ENCODE data around the gene HCLS1.
A peak's percentile ranks its signal among the peaks of the same experiment; 100 is the strongest.
"Not testable (repeated sequence)": the region's sequence is repeated elsewhere in the genome, so short reads cannot be mapped to it uniquely, and the experiment has no call there.

HCLS1 gene, protein sequence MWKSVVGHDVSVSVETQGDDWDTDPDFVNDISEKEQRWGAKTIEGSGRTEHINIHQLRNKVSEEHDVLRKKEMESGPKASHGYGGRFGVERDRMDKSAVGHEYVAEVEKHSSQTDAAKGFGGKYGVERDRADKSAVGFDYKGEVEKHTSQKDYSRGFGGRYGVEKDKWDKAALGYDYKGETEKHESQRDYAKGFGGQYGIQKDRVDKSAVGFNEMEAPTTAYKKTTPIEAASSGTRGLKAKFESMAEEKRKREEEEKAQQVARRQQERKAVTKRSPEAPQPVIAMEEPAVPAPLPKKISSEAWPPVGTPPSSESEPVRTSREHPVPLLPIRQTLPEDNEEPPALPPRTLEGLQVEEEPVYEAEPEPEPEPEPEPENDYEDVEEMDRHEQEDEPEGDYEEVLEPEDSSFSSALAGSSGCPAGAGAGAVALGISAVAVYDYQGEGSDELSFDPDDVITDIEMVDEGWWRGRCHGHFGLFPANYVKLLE

DNA sequence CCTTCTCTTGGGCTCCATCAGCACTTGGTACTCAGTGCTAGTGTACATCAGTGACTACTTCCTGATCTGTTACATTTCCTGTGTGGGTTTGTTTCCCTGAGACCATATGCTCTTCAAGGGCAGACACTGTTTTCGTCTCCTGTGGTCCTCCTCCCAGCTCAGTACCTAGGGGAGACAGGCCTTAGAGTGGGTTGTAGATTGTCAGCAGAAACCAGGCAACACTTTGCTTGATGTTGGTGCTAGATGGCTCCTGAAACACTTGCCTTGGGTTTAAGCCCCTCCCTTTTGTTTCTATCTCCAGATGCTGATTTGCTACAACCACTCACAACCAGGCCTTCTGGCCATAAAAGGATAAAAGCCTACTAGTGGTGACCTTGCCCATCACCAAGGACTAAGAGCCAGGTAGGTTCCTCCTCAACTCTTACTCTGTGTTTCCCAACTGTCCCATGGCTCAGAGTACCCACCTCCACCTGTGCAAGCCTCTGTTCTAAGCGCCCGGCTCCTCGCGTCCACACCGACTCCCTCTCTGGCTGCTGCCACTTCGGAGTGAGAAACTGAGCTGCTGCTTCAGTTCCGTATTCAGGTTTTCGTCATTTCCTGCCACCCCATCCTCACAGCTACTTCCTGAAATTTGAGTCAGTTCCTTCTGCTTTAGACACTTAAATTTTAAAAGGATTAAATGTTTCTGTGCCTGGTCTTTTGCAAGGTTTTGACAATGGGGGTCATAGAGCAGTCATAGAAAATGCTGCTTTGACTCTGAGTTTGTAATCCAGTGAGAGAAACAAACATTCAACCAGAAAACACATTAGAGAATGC is at the start of gene HCLS1:
TSS of gene HCLS1 (minus strand) at position 548 of the 816 bp plus-strand sequence. CDS start 2,556 bp downstream, outside the sequence.
- Mint-ChIP-seq H3K27ac (peak within 1 kb of the TSS; percentile 98), H3K36me3 (ENCODE audit: low read depth) (peaks cover 91% of the 10 kb centered on the region), H3K9me3 (no peaks in the 10 kb centered on the region), H3K4me3 (peak within 1 kb of the TSS; percentile 89), H3K27me3 (no peaks in the 10 kb centered on the region), H3K4me1 (ENCODE audit: low read depth) (peaks cover 70% of the 10 kb centered on the region)
- intact Hi-C loops (cut with micrococcal nuclease): loop anchor here (2.0 kb wide), 2 partner anchors 88 to 114 kb away; partner anchors contain the start of gene GOLGB1

- H3K4me3 Mint-ChIP-seq: no peak overlapping the region
- peaks cover 74% of the 10 kb centered on the region for H3K36me3 Mint-ChIP-seq (ENCODE audit: low read depth)
These were observed 49.6 kb upstream of the HCLS1 start for GRCh38 chr3:121710347-121710746.

DNA sequence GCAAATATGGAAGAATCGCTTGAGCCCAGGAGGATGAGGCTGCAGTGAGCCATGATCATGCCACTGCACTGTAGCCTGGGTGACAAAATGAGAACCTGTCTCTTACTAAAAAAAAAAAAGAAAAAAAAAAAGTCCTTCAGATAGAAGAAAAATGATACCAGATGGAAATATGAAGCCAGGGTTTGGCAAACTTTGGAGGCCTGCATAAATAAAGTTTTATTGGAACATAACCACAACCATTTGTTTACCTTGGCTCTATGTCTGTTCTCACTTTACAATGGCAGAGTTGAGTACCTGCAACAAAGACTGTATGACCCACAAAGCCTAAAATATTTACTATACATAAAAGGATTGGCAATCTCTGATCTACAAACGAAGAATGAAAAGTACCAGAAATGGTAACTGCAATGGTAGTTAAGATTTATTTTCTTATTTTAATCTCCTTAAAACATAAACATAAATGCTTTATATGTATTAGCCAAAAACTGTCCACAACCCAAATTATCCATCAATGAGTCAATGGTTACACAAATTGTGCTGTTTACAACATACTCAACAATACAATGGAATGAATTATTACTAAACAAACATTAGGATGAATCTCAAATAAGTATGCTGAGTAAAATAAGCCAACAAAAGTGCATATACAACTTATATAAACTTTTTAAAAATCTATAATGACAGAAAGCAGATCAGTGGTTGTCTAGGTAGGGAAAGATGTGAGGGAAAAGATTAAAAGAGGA is 47.0 kb upstream of the HCLS1 start:
- Mint-ChIP-seq H3K27me3 (no peaks in the 10 kb centered on the region), H3K36me3 (ENCODE audit: low read depth) (peaks cover 79% of the 10 kb centered on the region), H3K4me1 (ENCODE audit: low read depth) (no peaks in the 10 kb centered on the region), H3K9me3 (peaks cover 7% of the 10 kb centered on the region), H3K27ac (no peak overlapping the region), H3K4me3 (no peak overlapping the region)
- intact Hi-C loops (cut with micrococcal nuclease): no loop called here

More at GRCh38 chr3:121710347-121710746, 49.6 kb upstream of the HCLS1 start:
- intact Hi-C loops (cut with micrococcal nuclease): no loop called here
- Mint-ChIP-seq H3K27me3 (no peaks in the 10 kb centered on the region), H3K4me1 (ENCODE audit: low read depth) (no peaks in the 10 kb centered on the region), H3K9me3 (no peaks in the 10 kb centered on the region), H3K27ac (no peak overlapping the region)

DNA sequence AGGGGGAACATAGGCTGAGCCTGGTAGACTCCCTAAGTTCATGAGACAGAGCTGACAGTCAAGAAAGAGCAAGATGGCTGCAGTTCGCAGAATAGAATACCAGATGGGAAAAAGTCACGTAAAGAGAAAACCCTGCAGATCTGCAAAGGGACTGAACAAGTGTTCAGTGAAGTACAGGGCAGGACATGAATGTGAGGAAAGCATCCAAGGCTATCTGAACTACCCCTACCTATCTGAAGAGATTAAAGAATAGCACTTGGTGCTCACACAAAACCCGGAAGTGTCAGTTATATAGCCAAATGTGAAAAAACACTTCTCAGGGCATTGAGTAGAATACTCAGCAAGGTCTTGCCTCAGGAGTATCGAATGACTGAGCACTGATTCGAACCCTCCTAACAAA is 44.8 kb upstream of the HCLS1 start:
- Mint-ChIP-seq H3K27ac (no peak overlapping the region), H3K4me3 (no peak overlapping the region), H3K4me1 (ENCODE audit: low read depth) (no peaks in the 10 kb centered on the region), H3K36me3 (ENCODE audit: low read depth) (peaks cover 90% of the 10 kb centered on the region), H3K9me3 (peaks cover 7% of the 10 kb centered on the region), H3K27me3 (no peaks in the 10 kb centered on the region)
- intact Hi-C loops (cut with micrococcal nuclease): no loop called here

DNA sequence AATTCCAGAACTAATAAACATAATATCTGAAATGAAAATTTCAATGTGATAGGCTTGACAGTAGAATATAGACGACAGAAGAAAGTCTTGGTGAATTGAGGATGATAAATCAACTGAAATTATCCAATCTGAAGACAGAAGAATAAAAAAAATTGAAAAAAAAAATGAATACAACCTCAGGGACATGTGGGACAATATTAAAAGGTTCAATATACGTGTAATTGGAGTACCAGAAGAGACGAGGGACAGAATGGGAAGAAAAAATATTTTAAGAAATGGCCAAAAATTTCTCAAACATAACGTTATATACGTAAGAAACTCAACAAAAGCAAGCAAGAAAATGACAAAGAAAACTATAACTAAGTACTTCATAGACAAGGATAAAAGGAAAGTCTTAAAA is 43.3 kb upstream of the HCLS1 start:
- H3K9me3 Mint-ChIP-seq: peaks cover 7% of the 10 kb centered on the region
- H3K4me1 Mint-ChIP-seq (ENCODE audit: low read depth): no peaks in the 10 kb centered on the region
- H3K4me3 Mint-ChIP-seq: no peak overlapping the region
- peaks cover 85% of the 10 kb centered on the region for H3K36me3 Mint-ChIP-seq (ENCODE audit: low read depth)
- intact Hi-C loops (cut with micrococcal nuclease): no loop called here
- no peak overlapping the region for H3K27ac Mint-ChIP-seq
- no peaks in the 10 kb centered on the region for H3K27me3 Mint-ChIP-seq

DNA sequence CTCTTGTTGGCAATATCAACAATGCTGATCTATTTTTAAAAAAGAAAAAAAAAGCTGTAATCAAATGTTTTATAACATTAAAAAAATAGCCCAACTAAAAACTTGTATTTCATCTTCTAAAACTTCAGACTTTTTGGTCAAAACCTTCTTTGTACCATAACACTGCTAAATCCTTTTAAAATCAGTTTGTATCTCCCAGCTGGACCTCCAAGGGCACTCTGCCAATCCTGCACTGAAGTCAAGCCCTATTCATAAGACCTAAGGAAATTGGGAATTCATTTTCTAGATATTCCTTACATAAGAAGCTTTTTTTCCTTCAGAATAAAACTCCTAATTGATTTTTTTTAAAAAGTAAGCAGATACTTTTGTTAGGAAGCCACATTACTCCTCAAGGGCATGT is 38.2 kb upstream of the HCLS1 start:
- Mint-ChIP-seq H3K36me3 (ENCODE audit: low read depth) (peaks cover 36% of the 10 kb centered on the region), H3K27ac (no peak overlapping the region), H3K4me3 (no peak overlapping the region), H3K4me1 (ENCODE audit: low read depth) (no peaks in the 10 kb centered on the region), H3K27me3 (no peaks in the 10 kb centered on the region), H3K9me3 (peaks cover 3% of the 10 kb centered on the region)
- intact Hi-C loops (cut with micrococcal nuclease): no loop called here

DNA sequence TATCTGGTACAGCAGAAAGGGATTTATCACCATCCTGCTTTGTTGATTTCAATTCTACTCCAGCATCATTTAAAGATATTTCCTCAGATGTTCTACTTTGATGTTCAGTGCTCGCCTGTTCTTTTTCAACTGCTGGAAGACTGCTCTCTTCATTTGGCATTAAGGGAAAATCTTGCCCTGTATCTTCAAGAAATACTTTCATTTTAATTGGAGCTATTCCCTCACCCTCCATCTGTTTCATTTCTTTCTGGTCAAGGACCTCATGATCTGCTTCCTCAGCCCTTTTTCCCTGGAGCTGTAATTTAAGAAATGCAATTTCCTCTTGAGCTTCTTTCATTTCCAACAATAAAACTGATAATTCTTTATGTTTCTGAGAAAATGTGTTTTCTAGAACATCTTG is 37.8 kb upstream of the HCLS1 start:
- H3K4me1 Mint-ChIP-seq (ENCODE audit: low read depth): no peaks in the 10 kb centered on the region
- H3K27me3 Mint-ChIP-seq: no peaks in the 10 kb centered on the region
- intact Hi-C loops (cut with micrococcal nuclease): no loop called here
- peaks cover 32% of the 10 kb centered on the region for H3K36me3 Mint-ChIP-seq (ENCODE audit: low read depth)
- H3K9me3 Mint-ChIP-seq: no peaks in the 10 kb centered on the region
- no peak overlapping the region for H3K27ac Mint-ChIP-seq
- H3K4me3 Mint-ChIP-seq: no peak overlapping the region

DNA sequence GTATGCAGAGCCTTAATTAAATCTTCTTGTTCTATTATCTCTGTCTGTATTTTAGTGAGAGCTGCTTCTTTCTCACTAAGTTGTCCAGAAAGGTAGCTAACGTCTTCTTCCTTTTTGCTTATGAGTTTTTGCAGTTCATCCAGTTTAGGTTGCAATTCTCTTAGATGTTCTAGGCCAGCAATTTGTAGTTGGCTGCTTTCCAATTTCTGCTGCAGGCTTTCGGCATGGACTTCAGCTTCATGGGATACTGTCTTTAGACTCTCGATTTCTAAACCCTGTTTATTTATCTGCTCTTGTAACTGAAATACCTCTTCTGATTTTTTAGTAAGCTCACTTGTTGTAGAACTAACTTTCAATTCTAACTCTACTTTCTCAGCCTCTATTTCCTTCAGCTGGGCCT is 35.5 kb upstream of the HCLS1 start:
- H3K36me3 Mint-ChIP-seq (ENCODE audit: low read depth): peaks cover 11% of the 10 kb centered on the region
- H3K4me3 Mint-ChIP-seq: no peak overlapping the region
- no peaks in the 10 kb centered on the region for H3K9me3 Mint-ChIP-seq
- intact Hi-C loops (cut with micrococcal nuclease): no loop called here
- no peaks in the 10 kb centered on the region for H3K27me3 Mint-ChIP-seq
- H3K4me1 Mint-ChIP-seq (ENCODE audit: low read depth): peaks cover 4% of the 10 kb centered on the region
- no peak overlapping the region for H3K27ac Mint-ChIP-seq

GRCh38 chr3:121692010-121692699 is 31.5 kb upstream of the HCLS1 start:
- Mint-ChIP-seq H3K27ac (no peak overlapping the region), H3K9me3 (no peaks in the 10 kb centered on the region)
- intact Hi-C loops (cut with micrococcal nuclease): no loop called here

DNA sequence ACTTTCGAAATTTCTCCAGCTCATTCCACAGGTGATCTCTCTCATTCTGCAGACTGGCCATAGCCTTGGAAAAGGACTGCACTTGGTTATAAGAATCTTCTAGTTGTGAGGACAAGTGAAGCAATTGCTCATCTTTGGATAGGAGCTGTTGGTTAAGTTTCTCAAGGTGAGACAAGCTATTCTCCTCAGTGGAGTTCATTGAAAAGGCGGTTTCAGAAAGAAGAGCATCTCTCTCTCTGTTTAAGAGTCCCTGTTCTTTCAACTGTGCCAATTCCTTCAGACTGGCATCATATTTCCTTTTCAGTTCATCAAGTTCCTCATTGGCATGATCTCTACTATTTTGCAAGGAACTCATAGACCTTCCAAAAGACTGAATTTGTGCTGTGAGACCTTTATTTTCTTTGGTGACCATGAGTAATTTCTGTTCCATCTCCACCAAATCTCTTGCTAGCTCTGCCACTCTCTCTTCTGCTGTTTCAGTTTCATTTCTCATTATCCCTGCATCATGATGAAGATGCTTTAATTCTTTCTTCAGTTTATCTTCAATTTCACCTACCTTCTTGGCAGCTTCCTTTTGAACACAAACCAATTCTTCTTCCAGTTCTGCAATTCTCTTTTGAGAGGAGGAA is 30.2 kb upstream of the HCLS1 start:
- H3K36me3 Mint-ChIP-seq (ENCODE audit: low read depth): peaks cover 27% of the 10 kb centered on the region
- no peaks in the 10 kb centered on the region for H3K9me3 Mint-ChIP-seq
- no peak overlapping the region for H3K4me3 Mint-ChIP-seq
- intact Hi-C loops (cut with micrococcal nuclease): no loop called here
- H3K4me1 Mint-ChIP-seq (ENCODE audit: low read depth): peaks cover 16% of the 10 kb centered on the region
- H3K27ac Mint-ChIP-seq: peak overlapping the region; percentile 8
- H3K27me3 Mint-ChIP-seq: no peaks in the 10 kb centered on the region

More at GRCh38 chr3:121692010-121692699, 31.5 kb upstream of the HCLS1 start:
- Mint-ChIP-seq H3K4me1 (ENCODE audit: low read depth) (peaks cover 11% of the 10 kb centered on the region), H3K4me3 (no peak overlapping the region), H3K27me3 (no peaks in the 10 kb centered on the region), H3K36me3 (ENCODE audit: low read depth) (peaks cover 17% of the 10 kb centered on the region)

DNA sequence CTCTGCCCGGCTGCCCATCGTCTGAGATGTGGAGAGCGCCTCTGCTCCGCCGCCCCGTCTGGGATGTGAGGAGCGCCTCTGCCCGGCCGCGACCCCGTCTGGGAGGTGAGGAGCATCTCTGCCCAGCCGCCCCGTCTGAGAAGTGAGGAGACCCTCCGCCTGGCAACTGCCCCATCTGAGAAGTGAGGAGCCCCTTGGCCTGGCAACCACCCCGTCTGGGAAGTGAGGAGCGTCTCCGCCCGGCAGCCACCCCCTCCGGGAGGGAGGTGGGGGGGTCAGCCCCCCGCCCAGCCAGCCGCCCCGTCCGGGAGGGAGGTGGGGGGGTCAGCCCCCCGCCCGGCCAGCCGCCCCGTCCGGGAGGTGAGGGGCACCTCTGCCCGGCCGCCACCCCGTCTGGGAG is 28.0 kb upstream of the HCLS1 start:
- Mint-ChIP-seq H3K4me1 (ENCODE audit: low read depth) (peaks cover 16% of the 10 kb centered on the region), H3K36me3 (ENCODE audit: low read depth) (peaks cover 45% of the 10 kb centered on the region)
- H3K9me3 Mint-ChIP-seq; H3K4me3 Mint-ChIP-seq; H3K27me3 Mint-ChIP-seq; intact Hi-C loops (cut with micrococcal nuclease); H3K27ac Mint-ChIP-seq: not testable (repeated sequence)

- H3K9me3 Mint-ChIP-seq: peaks cover 9% of the 10 kb centered on the region
- peaks cover 87% of the 10 kb centered on the region for H3K36me3 Mint-ChIP-seq (ENCODE audit: low read depth)
- H3K4me1 Mint-ChIP-seq (ENCODE audit: low read depth): peaks cover 4% of the 10 kb centered on the region
- no peaks in the 10 kb centered on the region for H3K27me3 Mint-ChIP-seq
- no peak overlapping the region for H3K4me3 Mint-ChIP-seq
- no peak overlapping the region for H3K27ac Mint-ChIP-seq
- intact Hi-C loops (cut with micrococcal nuclease): no loop called here
These were observed 21.1 kb upstream of the HCLS1 start for GRCh38 chr3:121681792-121682191.

- Mint-ChIP-seq H3K36me3 (ENCODE audit: low read depth) (peaks cover 87% of the 10 kb centered on the region), H3K27me3 (no peaks in the 10 kb centered on the region), H3K4me3 (no peak overlapping the region), H3K9me3 (no peaks in the 10 kb centered on the region), H3K4me1 (ENCODE audit: low read depth) (no peaks in the 10 kb centered on the region), H3K27ac (no peak overlapping the region)
- intact Hi-C loops (cut with micrococcal nuclease): no loop called here
These were observed 16.4 kb upstream of the HCLS1 start for GRCh38 chr3:121677141-121677540.
